CD4-positive, alpha-beta memory T cell (primary cell): Measurements from ENCODE around the gene EHD4. TPM values are rescaled to one million over a fixed set of nuclear protein-coding genes. Genes with fewer than 3 reads are reported as not detected.

Experiments used
- CTCF ChIA-PET: fragments of 350-600 bp; sonication (Branson Sonifier 250); formaldehyde crosslinking; loops from one replicate; lab custom pipeline; 2021; ENCODE audit warnings: inconsistent platforms; ENCODE audit not compliant: partially characterized antibody; lab: Charles Lee
- POLR2A ChIA-PET: fragments of 350-600 bp; sonication (Branson Sonifier 250); formaldehyde crosslinking; loops from one replicate; lab custom pipeline; 2021; ENCODE audit not compliant: partially characterized antibody; lab: Charles Lee
- DNase-seq, 5 donors: peaks; one replicate each; pipeline versions ENCODE4 v3.0.0 to v3.0.0-alpha.2; 2020 to 2022; ENCODE audit warnings: mixed read lengths in 1 of 5
- H3K27ac ChIP-seq: one replicate; pipeline ENCODE4 v1.7.0; 2013; ENCODE audit warnings: low read depth, low read length
- H3K27me3 ChIP-seq: 2 replicates; pipeline ENCODE4 v1.7.0; 2013; ENCODE audit warnings: mild to moderate bottlenecking, low read length, moderate library complexity; ENCODE audit not compliant: insufficient read depth
- H3K36me3 ChIP-seq: 2 replicates; pipeline ENCODE4 v1.7.0; 2013; ENCODE audit warnings: mild to moderate bottlenecking, low read length, moderate library complexity; ENCODE audit not compliant: insufficient read depth
- H3K4me1 ChIP-seq: 2 replicates; pipeline ENCODE4 v1.7.0; 2013; ENCODE audit warnings: mild to moderate bottlenecking, low read length, moderate library complexity; ENCODE audit not compliant: insufficient read depth
- H3K4me3 ChIP-seq, 2 donors: one replicate each; pipeline ENCODE4 v1.7.0; 2013; ENCODE audit warnings: low read length in 2 of 2, mild to moderate bottlenecking in 1 of 2
- H3K9me3 ChIP-seq, 2 donors: one replicate each; pipeline ENCODE4 v1.7.0; 2013; ENCODE audit warnings: low read length in 2 of 2, control low read depth in 1 of 2; ENCODE audit not compliant: control insufficient read depth in 1 of 2
- H3K27ac Mint-ChIP-seq, 7 donors: one replicate each; pipeline ENCODE4 v1.8.0; 2020 to 2021; ENCODE audit warnings: mixed read lengths in 7 of 7, mild to moderate bottlenecking in 6 of 7, inconsistent platforms in 3 of 7, moderate library complexity in 3 of 7
- H3K27me3 Mint-ChIP-seq, 2 donors: one replicate each; pipeline ENCODE4 v1.8.0; 2020 to 2021; ENCODE audit warnings: mixed read lengths in 2 of 2
- H3K36me3 Mint-ChIP-seq, 2 donors: one replicate each; pipeline ENCODE4 v1.8.0; 2020 to 2021; ENCODE audit warnings: mixed read lengths in 2 of 2, inconsistent platforms in 1 of 2, mild to moderate bottlenecking in 1 of 2
- H3K4me1 Mint-ChIP-seq, 4 donors: one replicate each; pipeline ENCODE4 v1.8.0; 2020 to 2021; ENCODE audit warnings: mixed read lengths in 4 of 4, mild to moderate bottlenecking in 1 of 4
- H3K4me3 Mint-ChIP-seq, 8 donors: one replicate each; pipeline ENCODE4 v1.8.0; 2020 to 2021; ENCODE audit warnings: mixed read lengths in 8 of 8, mild to moderate bottlenecking in 7 of 8, moderate library complexity in 6 of 8, inconsistent platforms in 3 of 8
- H3K9me3 Mint-ChIP-seq, 8 donors: one replicate each; pipeline ENCODE4 v1.8.0; 2020 to 2021; ENCODE audit warnings: mixed read lengths in 8 of 8, mild to moderate bottlenecking in 5 of 8, inconsistent platforms in 3 of 8, moderate library complexity in 1 of 8
- intact Hi-C: fragments of 100-400 bp; cut with micrococcal nuclease; formaldehyde crosslinking; loops from one replicate; pipeline ENCODE4 v1.15.1; 2023
- polyA plus RNA-seq, 2 donors: library from polyadenylated mRNA; unstranded; fragments of 300-500 nt; fragmentation: Illumina TruSeq; gene quantifications; one replicate each; pipeline ENCODE4 v1.2.3, GENCODE V29; 2021
- total RNA-seq, 2 experiments: library from RNA; stranded (reverse); gene quantifications; one replicate each; pipeline ENCODE4 v1.2.3, GENCODE V29; 2021

EHD4 gene
- total and polyA plus RNA-seq, 4 experiments from 2014 or later = 13.9 to 16.4 (median 15.4) TPM

DNA sequence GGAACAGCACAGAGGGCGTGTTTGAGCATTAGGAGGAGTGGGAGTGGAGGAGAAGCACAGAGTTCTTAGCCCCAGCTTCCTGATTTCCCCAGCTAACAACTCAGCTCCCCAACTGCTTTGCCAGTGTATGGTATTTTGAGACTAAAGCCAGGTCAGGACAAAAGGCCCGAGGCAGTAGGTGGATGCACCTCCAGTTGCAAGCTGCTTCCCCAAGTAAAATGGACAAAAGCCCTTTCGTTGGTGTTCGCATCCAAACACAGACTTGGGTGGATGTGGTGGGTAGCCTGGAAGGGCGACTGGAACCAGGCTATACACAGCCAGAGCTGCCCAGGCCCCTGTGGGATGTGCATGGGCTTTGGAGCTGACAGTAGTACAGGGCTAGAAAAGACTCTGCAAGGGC lies 12.3 kb upstream of the EHD4 start:
- CTCF ChIA-PET = interaction anchor here (0.8 to 1.5 kb wide), 2 partner anchors 72 to 154 kb away, joined by 3 to 5 read pairs; no protein-coding TSS in a partner anchor
- Mint-ChIP-seq H3K4me3 (no peak overlapping the region), H3K27me3 (no peaks in the 10 kb centered on the region), H3K27ac (peak overlapping the region in 1 of 7 donors; percentile 19), H3K4me1 (peaks cover 0 to 12% (median 5%) of the 10 kb centered on the region in 4 donors), H3K36me3 (no peaks in the 10 kb centered on the region), H3K9me3 (no peaks in the 10 kb centered on the region)
- intact Hi-C loops = no loop called here
- POLR2A ChIA-PET = no interaction called here
- DNase-seq = no peak
- Histone ChIP-seq H3K36me3 (no peaks in the 10 kb centered on the region), H3K27me3 (no peaks in the 10 kb centered on the region), H3K4me3 (no peak overlapping the region), H3K4me1 (no peaks in the 10 kb centered on the region), H3K9me3 (no peaks in the 10 kb centered on the region), H3K27ac (no peak overlapping the region)

GRCh38 chr15:41983621-41984571 lies 11.5 kb upstream of the EHD4 start:
- no peaks in the 10 kb centered on the region for H3K9me3 ChIP-seq
- ChIA-PET POLR2A (no interaction called here), CTCF (interaction anchor here (0.8 to 1.3 kb wide), 2 partner anchors 9 to 155 kb away, joined by 3 read pairs; no protein-coding TSS in a partner anchor)
- no peaks in the 10 kb centered on the region for H3K4me1 ChIP-seq
- Mint-ChIP-seq H3K4me1 (peaks cover 0 to 12% (median 5%) of the 10 kb centered on the region in 4 donors), H3K27ac (peak overlapping the region in 1 of 7 donors; percentile 19), H3K9me3 (no peaks in the 10 kb centered on the region), H3K27me3 (no peaks in the 10 kb centered on the region), H3K4me3 (no peak overlapping the region), H3K36me3 (no peaks in the 10 kb centered on the region)
- intact Hi-C loops = no loop called here
- H3K4me3 ChIP-seq = no peak overlapping the region
- H3K27ac ChIP-seq = no peak overlapping the region
- DNase-seq = no peak
- H3K27me3 ChIP-seq = no peaks in the 10 kb centered on the region
- no peaks in the 10 kb centered on the region for H3K36me3 ChIP-seq

DNA sequence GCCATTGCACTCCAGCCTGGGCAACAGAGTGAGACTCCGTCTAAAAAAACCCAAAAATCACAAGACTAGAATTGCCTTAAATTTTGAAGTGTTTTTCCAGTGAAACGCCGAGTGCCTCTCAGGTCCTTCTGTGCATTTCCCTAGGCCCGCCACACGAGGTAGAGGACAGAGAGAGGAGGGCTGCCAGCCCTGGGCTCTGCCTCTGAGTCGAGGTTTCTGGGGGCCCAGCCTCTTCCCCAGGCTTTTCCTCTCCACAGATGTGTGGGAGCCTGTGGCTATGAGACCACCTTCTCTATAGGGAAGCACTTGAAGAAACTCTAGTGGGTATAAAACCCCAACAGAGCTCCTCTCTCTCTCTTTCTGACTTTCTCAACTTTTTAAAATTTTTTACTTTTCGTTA lies 10.9 kb upstream of the EHD4 start:
- intact Hi-C loops = no loop called here
- Histone ChIP-seq H3K4me1 (no peaks in the 10 kb centered on the region), H3K9me3 (no peaks in the 10 kb centered on the region), H3K27me3 (no peaks in the 10 kb centered on the region), H3K4me3 (no peak overlapping the region), H3K36me3 (no peaks in the 10 kb centered on the region), H3K27ac (no peak overlapping the region)
- H3K27ac Mint-ChIP-seq = no peak overlapping the region
- H3K4me3 Mint-ChIP-seq = no peak overlapping the region
- H3K4me1 Mint-ChIP-seq = peaks cover 0 to 12% (median 5%) of the 10 kb centered on the region in 4 donors
- no peak for DNase-seq
- no peaks in the 10 kb centered on the region for H3K36me3 Mint-ChIP-seq
- no peaks in the 10 kb centered on the region for H3K27me3 Mint-ChIP-seq
- ChIA-PET POLR2A (no interaction called here), CTCF (interaction anchor here (0.7 to 2.0 kb wide), 3 partner anchors 9 to 1374 kb away, joined by 3 to 6 read pairs (median 3); partner anchors contain the start of gene EHD4)
- no peaks in the 10 kb centered on the region for H3K9me3 Mint-ChIP-seq

- no peak for DNase-seq
- no peak overlapping the region for H3K4me3 Mint-ChIP-seq
These were observed 10.0 kb upstream of the EHD4 start for GRCh38 chr15:41982133-41982930.

GRCh38 chr15:41981371-41982132 lies 9.2 kb upstream of the EHD4 start:
- peak overlapping the region in 1 of 7 donors; percentile 6 for H3K27ac Mint-ChIP-seq
- peaks cover 0 to 3% of the 10 kb centered on the region in 2 donors for H3K27me3 Mint-ChIP-seq
- no peaks in the 10 kb centered on the region for H3K36me3 Mint-ChIP-seq
- peaks cover 0 to 12% (median 5%) of the 10 kb centered on the region in 4 donors for H3K4me1 Mint-ChIP-seq
- peak overlapping the region in 1 of 8 donors; percentile 33 for H3K4me3 Mint-ChIP-seq
- POLR2A ChIA-PET = interaction anchor here (1.9 kb wide), 1 partner anchor 9 kb away, joined by 6 read pairs; the partner anchor contains the start of gene EHD4
- H3K27ac ChIP-seq = no peak overlapping the region
- no peaks in the 10 kb centered on the region for H3K9me3 ChIP-seq
- H3K9me3 Mint-ChIP-seq = no peaks in the 10 kb centered on the region
- no peaks in the 10 kb centered on the region for H3K36me3 ChIP-seq
- no peak overlapping the region for H3K4me3 ChIP-seq
- CTCF ChIA-PET = interaction anchor here (2.0 to 2.6 kb wide), 2 partner anchors 9 kb away, joined by 6 to 14 read pairs; partner anchors contain the start of gene EHD4
- no peaks in the 10 kb centered on the region for H3K4me1 ChIP-seq
- no peak for DNase-seq
- intact Hi-C loops = no loop called here
- H3K27me3 ChIP-seq = no peaks in the 10 kb centered on the region

More at GRCh38 chr15:41982133-41982930, 10.0 kb upstream of the EHD4 start:
- ChIA-PET POLR2A (interaction anchor here (1.9 kb wide), 1 partner anchor 10 kb away, joined by 6 read pairs; the partner anchor contains the start of gene EHD4), CTCF (interaction anchor here (1.3 to 2.6 kb wide), 3 partner anchors 8 to 10 kb away, joined by 3 to 14 read pairs (median 6); partner anchors contain the start of gene EHD4)
- peaks cover 0 to under 1% of the 10 kb centered on the region in 2 donors for H3K27me3 Mint-ChIP-seq
- H3K4me1 Mint-ChIP-seq = peaks cover 0 to 12% (median 5%) of the 10 kb centered on the region in 4 donors
- H3K27ac Mint-ChIP-seq = no peak overlapping the region
- H3K36me3 Mint-ChIP-seq = no peaks in the 10 kb centered on the region
- no peak overlapping the region for H3K4me3 ChIP-seq
- no peaks in the 10 kb centered on the region for H3K27me3 ChIP-seq
- no peaks in the 10 kb centered on the region for H3K36me3 ChIP-seq
- intact Hi-C loops = no loop called here
- H3K27ac ChIP-seq = no peak overlapping the region
- no peaks in the 10 kb centered on the region for H3K9me3 ChIP-seq
- H3K9me3 Mint-ChIP-seq = no peaks in the 10 kb centered on the region
- H3K4me1 ChIP-seq = no peaks in the 10 kb centered on the region

DNA sequence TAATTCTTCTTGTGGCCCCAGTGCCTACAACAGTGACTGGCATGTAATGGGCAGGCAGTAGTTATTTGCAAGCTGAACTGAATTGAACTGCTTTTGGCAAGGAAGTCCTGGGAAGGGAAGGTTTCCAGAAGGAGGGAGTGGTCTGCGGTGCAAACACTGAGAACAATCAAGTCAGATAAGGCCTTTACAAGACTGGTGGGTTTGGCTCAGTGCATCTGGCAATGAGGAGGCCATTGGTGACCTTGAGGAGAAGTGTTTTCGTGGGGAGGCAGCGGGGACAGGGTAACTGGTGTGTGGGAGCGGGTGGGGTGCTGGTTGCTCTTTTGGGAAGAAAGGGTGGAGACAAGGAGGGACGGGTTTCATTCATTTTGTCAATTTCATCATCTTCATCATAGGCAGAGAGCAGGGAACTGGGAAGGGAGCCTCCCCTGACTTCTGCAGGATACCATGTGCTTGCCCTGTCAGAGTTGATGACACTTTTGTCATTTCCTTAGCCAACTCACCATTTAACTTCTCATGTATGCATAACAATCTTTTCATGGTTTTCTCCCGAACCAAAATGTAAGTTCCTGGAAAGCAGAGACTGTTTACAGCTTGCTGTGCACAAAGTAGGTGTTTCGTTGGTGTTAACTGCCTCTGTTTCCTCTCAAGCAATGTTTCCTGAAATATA lies 8.4 kb upstream of the EHD4 start:
- Mint-ChIP-seq H3K4me3 (no peak overlapping the region), H3K36me3 (no peaks in the 10 kb centered on the region), H3K27me3 (peaks cover under 1 to 3% of the 10 kb centered on the region in 2 donors), H3K27ac (peak overlapping the region in 2 of 7 donors; percentile 6 to 17), H3K4me1 (peaks cover 0 to 12% (median 5%) of the 10 kb centered on the region in 4 donors), H3K9me3 (no peaks in the 10 kb centered on the region)
- intact Hi-C loops = no loop called here
- Histone ChIP-seq H3K4me3 (no peak overlapping the region), H3K27me3 (no peaks in the 10 kb centered on the region), H3K4me1 (no peaks in the 10 kb centered on the region), H3K36me3 (no peaks in the 10 kb centered on the region), H3K27ac (no peak overlapping the region), H3K9me3 (no peaks in the 10 kb centered on the region)
- no peak for DNase-seq
- ChIA-PET POLR2A (interaction anchor here (1.9 kb wide), 1 partner anchor 9 kb away, joined by 6 read pairs; the partner anchor contains the start of gene EHD4), CTCF (interaction anchor here (1.4 to 2.6 kb wide), 3 partner anchors 8 to 155 kb away, joined by 3 to 14 read pairs (median 6); partner anchors contain the start of gene EHD4)
